ENCODE results near the gene TK2.

TK2 gene

DNA sequence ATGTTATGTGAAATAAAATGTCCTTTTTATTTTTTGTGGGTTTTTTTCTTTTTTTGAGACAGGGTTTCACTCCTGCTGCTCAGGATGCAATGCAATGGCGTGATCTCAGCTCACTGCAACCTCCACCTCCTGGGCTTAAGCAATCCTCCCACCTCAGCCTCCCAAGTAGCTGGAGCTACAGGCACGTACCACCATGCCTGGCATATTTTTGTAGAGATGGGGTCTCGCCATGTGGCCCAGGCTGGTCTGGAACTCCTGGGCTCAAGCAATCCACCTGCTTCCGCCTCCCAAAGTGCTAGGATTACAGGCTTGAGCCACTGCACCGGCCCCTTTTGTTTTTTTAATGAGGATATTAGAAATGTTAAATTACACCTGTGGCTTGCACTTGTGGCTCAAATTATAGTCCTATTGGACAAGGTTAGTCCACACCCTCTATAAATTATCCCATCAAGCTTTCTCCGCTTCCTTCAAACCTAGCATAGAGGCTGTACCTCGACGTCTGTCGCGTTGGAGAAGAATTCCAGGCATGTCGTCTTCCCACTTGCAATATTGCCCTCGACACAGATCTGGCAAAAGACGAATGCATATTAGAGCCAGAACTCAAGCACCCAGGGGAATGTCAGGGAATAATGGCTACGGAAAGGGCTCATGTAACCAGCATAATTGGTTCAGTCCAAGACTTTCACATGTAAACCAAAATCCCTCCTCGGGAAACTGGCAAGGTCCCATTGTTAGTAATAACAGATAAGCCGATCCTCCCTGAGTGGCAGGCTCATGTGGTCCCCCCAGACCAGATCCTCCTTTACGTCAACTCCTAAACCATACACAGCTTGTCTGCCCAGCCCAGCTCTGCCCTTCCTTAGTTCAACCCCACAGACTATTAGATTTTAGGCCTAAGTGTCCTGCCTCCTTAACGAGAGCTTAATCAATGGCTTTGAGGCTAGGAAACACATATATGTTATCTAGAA is 8.2 kb downstream of the TK2 start:
- CTCF ChIA-PET = no interaction called here
- no peak overlapping the region for H3K27ac ChIP-seq
- POLR2A ChIA-PET (ENCODE audit: low non-redundant PET) = no interaction called here
- TF ChIP-seq, protein P1, sequence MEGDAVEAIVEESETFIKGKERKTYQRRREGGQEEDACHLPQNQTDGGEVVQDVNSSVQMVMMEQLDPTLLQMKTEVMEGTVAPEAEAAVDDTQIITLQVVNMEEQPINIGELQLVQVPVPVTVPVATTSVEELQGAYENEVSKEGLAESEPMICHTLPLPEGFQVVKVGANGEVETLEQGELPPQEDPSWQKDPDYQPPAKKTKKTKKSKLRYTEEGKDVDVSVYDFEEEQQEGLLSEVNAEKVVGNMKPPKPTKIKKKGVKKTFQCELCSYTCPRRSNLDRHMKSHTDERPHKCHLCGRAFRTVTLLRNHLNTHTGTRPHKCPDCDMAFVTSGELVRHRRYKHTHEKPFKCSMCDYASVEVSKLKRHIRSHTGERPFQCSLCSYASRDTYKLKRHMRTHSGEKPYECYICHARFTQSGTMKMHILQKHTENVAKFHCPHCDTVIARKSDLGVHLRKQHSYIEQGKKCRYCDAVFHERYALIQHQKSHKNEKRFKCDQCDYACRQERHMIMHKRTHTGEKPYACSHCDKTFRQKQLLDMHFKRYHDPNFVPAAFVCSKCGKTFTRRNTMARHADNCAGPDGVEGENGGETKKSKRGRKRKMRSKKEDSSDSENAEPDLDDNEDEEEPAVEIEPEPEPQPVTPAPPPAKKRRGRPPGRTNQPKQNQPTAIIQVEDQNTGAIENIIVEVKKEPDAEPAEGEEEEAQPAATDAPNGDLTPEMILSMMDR (conservative IDR thresholded peaks at IDR 0.05; ENCODE audit: low read depth) = no peak
- no peak for DNase-seq (ENCODE audit: low spot score)

DNA sequence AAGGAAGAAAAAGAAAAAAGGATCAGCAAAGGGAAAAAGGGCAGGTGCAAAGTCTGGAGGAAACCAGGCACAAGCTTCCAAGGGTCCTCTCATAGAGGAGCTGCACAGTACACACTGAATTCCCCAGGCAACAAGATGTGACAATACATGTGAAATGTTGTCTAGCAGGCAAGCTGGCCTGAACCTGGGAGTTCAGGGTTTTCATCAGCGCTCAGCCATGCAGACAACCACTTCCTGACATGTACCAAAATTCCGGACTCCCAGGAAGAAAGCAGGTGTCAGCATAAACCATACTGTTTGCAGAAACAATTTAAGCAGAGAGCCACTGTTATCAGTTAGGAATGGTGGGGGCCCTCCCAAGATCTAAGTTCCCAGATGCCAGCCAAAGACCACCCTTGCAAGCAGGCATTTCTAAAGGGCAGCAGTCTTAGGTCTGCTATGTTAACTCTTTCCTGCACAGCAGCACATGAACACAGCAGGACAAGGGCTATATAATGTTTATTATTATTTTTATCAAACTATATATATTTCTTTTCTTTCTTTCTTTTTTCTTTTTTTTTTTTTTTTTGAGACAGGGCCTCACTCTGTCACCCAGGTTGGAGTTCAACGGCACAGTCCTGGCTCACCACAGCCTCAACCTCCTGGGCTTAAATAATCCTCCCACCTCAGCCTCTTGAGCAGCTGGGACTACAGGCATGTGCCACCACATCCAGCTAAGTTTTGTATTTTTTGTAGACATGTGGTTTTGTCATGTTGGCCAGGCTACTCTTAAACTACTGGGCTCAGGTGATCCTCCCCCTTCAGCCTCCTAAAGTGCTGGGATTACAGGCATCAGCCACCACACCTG is 10.1 kb downstream of the TK2 start:
- CTCF ChIA-PET = interaction anchor here (0.6 kb wide), 2 partner anchors 24 to 188 kb away, joined by 4 read pairs; no protein-coding TSS in a partner anchor
- H3K27ac ChIP-seq = no peak overlapping the region
- TF ChIP-seq, protein P1 (conservative IDR thresholded peaks at IDR 0.05; ENCODE audit: low read depth) = no peak
- POLR2A ChIA-PET (ENCODE audit: low non-redundant PET) = no interaction called here
- no peak for DNase-seq (ENCODE audit: low spot score)

DNA sequence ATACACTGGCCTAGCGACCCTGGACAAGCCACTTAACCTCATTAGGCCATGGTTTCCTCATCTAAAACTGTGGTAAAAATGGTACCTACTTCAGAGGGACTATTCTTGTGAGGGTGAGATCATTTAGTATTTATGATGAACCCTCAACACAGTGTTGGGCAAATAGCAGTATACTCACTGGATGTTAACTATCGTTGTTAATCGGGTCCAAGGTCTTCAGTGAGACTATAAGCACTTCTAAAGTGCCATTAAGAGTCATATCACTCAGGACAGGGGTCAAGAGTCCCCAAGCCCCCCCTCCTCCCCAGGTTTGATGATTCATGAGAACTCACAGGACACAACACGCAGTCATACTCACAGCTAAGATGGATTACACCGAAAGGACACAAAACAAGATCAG is 11.0 kb downstream of the TK2 start:
- DNase-seq (ENCODE audit: low spot score) = no peak
- TF ChIP-seq, protein P1 (conservative IDR thresholded peaks at IDR 0.05; ENCODE audit: low read depth) = no peak
- H3K27ac ChIP-seq = no peak overlapping the region
- ChIA-PET POLR2A (ENCODE audit: low non-redundant PET) (no interaction called here), CTCF (no interaction called here)

DNA sequence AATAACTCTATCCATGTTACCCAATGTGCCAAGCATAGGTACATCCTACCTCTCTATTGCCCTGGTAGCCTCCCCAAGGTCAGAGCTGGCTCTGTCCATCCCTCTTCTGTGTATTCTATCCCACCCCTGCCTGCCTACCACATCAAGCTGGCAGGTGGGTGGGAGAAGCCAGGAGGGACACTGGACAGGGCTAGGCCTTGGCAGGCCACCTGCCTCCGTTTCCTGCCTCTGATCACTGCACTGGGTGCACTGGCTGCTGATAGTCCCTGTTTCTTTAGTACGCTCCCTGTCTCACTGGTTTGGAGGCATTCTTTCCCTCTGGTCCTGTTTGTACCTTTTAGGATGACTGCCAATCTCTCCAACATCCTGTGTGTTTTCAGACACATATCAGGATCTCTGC is 12.7 kb downstream of the TK2 start:
- no peak for DNase-seq (ENCODE audit: low spot score)
- ChIA-PET POLR2A (ENCODE audit: low non-redundant PET) (no interaction called here), CTCF (no interaction called here)
- TF ChIP-seq, protein P1 (conservative IDR thresholded peaks at IDR 0.05; ENCODE audit: low read depth) = no peak
- H3K27ac ChIP-seq = no peak overlapping the region

DNA sequence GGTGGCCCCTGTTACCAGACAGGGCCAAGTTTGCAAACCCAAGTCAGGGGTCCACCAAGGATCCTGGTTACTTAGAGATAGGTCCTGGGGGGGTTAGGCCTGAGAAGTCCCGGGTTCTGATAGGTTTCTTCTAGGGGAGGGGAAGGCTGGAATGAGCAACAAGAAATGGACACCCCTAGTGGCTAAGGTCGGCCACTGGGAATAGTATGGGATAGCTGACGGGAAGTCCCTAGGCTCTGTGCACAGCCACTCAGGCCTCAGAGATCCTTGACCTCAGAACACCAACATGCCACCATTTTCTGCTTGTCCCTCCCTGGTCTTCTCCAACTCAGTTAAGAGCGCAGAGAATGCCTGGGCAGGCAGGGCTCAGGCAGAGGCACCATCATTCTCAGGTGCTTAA is 13.4 kb downstream of the TK2 start:
- TF ChIP-seq, protein P1 (conservative IDR thresholded peaks at IDR 0.05; ENCODE audit: low read depth) = no peak
- POLR2A ChIA-PET (ENCODE audit: low non-redundant PET) = no interaction called here
- CTCF ChIA-PET = interaction anchor here (0.9 kb wide), 1 partner anchor 129 kb away, joined by 6 read pairs; no protein-coding TSS in a partner anchor
- no peak overlapping the region for H3K27ac ChIP-seq
- no peak for DNase-seq (ENCODE audit: low spot score)

DNA sequence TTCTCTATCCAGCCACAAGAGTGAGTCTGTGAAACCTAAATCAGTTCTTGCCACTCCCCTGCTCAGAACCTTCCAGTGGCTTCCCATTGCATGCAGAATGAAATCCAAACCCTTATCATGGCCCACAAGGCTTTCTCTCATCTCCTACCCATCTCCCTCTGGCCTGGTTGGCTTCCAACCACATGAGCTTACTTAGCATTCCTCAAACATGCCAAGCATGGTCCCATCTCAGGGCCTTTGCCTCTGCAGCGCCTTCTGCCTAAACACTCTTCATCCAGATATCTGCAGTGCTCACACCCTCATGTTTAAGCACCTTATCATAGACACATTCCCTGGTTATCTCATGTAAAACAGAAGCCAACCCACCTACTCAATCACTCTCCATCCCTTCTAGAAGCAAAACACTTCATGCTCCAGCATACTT is 15.5 kb downstream of the TK2 start:
- CTCF ChIA-PET = no interaction called here
- POLR2A ChIA-PET (ENCODE audit: low non-redundant PET) = no interaction called here

More for the DNA sequence above, 15.5 kb downstream of the TK2 start:
- no peak for DNase-seq (ENCODE audit: low spot score)
- H3K27ac ChIP-seq = no peak overlapping the region
- TF ChIP-seq, protein P1 (conservative IDR thresholded peaks at IDR 0.05; ENCODE audit: low read depth) = no peak

Data from RWPE1 (cell line).